K562 (cell line): ENCODE results near the gene CTIF.

Experiments used
- ELF1 ChIP-seq: fragments of 200-800 bp; sonication (Bioruptor generic); IDR thresholded peaks from 2 replicates; pipeline ENCODE4 v1.6.1; 2016; ENCODE audit warnings: missing genetic modification characterization, missing compliant biosample characterization
- MAX ChIP-seq: sonication (generic); formaldehyde crosslinking; IDR thresholded peaks from 2 replicates; pipeline ENCODE4 v1.9.0; 2022; ENCODE audit warnings: mild to moderate bottlenecking, missing genetic modification reagents
- MXI1 ChIP-seq: IDR thresholded peaks from 2 replicates; pipeline ENCODE4 v1.6.1; 2011; ENCODE audit warnings: low read depth, mild to moderate bottlenecking, improper control_type of control experiment, low read length
- ZBTB8A ChIP-seq: fragments of 450-650 bp; IDR thresholded peaks from 2 replicates; pipeline ENCODE4 v1.6.1; 2018; ENCODE audit warnings: mild to moderate bottlenecking, moderate library complexity; ENCODE audit not compliant: partially characterized antibody

DNA sequence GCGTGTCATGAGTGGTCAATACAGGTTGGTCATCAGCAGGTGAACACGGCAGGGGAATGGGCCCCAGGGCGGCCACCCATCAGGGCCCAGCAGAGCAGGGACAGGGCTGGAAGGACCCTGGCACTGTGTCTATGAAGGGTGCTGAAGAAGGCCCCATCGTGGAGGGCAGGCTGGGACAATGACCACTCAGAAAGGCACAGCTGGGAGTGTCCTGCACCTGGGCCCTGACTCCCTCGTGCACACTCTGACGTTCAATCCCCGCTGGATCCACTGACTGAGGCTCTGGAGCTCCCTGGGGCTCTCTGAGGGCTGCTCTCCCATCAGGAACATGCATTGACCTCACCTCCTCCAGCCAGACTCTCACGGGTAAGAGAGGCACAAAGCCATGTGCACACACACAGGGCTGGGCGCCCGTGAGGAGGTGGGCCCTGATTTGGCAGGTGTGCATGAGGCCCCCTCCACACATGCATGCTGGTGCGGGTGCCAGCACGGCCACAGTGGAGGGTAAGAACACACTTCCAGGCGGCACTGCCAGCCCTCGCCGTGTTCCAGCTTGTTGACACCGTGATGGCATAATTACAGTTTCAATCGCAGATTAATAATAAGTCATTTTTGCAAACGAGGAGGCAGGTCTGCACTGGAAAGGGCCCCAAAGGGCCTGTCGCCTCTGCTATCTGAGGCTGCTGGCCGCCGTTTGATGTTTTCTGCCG lies 353.5 kb downstream of the CTIF start:
- TF ChIP-seq MXI1, result no peak
- TF ChIP-seq ZBTB8A, result no peak
- no peak for TF ChIP-seq MAX (CRISPR knock-in tag)
- no peak for TF ChIP-seq ELF1
